GM23338 (cell line): Measurements from ENCODE around the gene IGF2. TPM values are rescaled to one million over a fixed set of nuclear protein-coding genes. Genes with fewer than 3 reads are reported as not detected.

Experiments
- ATAC-seq: fragments of 200-7000 bp; cut with Tn5 transposase; 3 replicates; pipeline ENCODE4 v1.9.1; 2020
- DNase-seq: peaks from one replicate; pipeline ENCODE4 v3.0.0-alpha.2; 2015; ENCODE audit warnings: low spot score
- H2AFZ ChIP-seq: fragments of 200-600 bp; sonication (generic); 2 replicates; pipeline ENCODE4 v1.8.0; 2016; ENCODE audit warnings: antibody characterized with exemption, mild to moderate bottlenecking, moderate library complexity
- H3F3A ChIP-seq: fragments of 200-600 bp; sonication (generic); replicated peaks from 2 replicates; pipeline ENCODE4 v1.8.0; 2017; ENCODE audit warnings: antibody characterized with exemption, mixed run types, low read depth
- H3K27ac ChIP-seq: fragments of 200-600 bp; sonication (generic); 2 replicates; pipeline ENCODE4 v1.6.1; 2016; ENCODE audit warnings: low read depth
- H3K27me3 ChIP-seq: fragments of 200-600 bp; sonication (generic); 2 replicates; pipeline ENCODE4 v1.8.0; 2016; ENCODE audit warnings: mild to moderate bottlenecking, mixed run types, moderate library complexity; ENCODE audit not compliant: insufficient read depth
- H3K36me3 ChIP-seq: fragments of 200-600 bp; sonication (generic); 2 replicates; pipeline ENCODE4 v1.8.0; 2016; ENCODE audit warnings: mild to moderate bottlenecking; ENCODE audit not compliant: insufficient read depth
- H3K4me1 ChIP-seq: fragments of 200-600 bp; sonication (generic); 2 replicates; pipeline ENCODE4 v1.8.0; 2016; ENCODE audit warnings: mild to moderate bottlenecking, moderate library complexity; ENCODE audit not compliant: insufficient read depth
- H3K4me2 ChIP-seq: fragments of 200-600 bp; sonication (generic); 2 replicates; pipeline ENCODE4 v1.7.1; 2017; ENCODE audit warnings: mixed run types
- H3K4me3 ChIP-seq: fragments of 200-600 bp; sonication (generic); 2 replicates; pipeline ENCODE4 v1.6.1; 2016; ENCODE audit warnings: mixed run types
- H3K79me2 ChIP-seq: fragments of 200-600 bp; sonication (generic); replicated peaks from 2 replicates; pipeline ENCODE4 v1.8.0; 2017; ENCODE audit warnings: mild to moderate bottlenecking; ENCODE audit not compliant: insufficient read depth
- H3K9me2 ChIP-seq: fragments of 200-600 bp; sonication (generic); 2 replicates; pipeline ENCODE4 v1.8.0; 2017; ENCODE audit not compliant: insufficient read depth
- H4K20me1 ChIP-seq: fragments of 200-600 bp; sonication (generic); replicated peaks from 2 replicates; pipeline ENCODE4 v1.8.0; 2017; ENCODE audit warnings: mild to moderate bottlenecking; ENCODE audit not compliant: insufficient read depth
- H3K27ac Mint-ChIP-seq: 2 replicates; pipeline ENCODE4 v1.8.0; 2020; ENCODE audit warnings: inconsistent platforms, mild to moderate bottlenecking, moderate library complexity, mixed read lengths
- H3K27me3 Mint-ChIP-seq: 3 replicates; pipeline ENCODE4 v1.8.0; 2022; ENCODE audit warnings: low read depth, mild to moderate bottlenecking, moderate library complexity, mixed read lengths, inconsistent platforms; ENCODE audit not compliant: insufficient read depth, poor library complexity
- H3K36me3 Mint-ChIP-seq: 3 replicates; pipeline ENCODE4 v1.8.0; 2021; ENCODE audit warnings: low read depth, mild to moderate bottlenecking, inconsistent platforms, moderate library complexity, mixed read lengths
- H3K4me1 Mint-ChIP-seq: 3 replicates; pipeline ENCODE4 v1.8.0; 2020; ENCODE audit warnings: mild to moderate bottlenecking, inconsistent platforms, mixed read lengths
- H3K4me3 Mint-ChIP-seq: 3 replicates; pipeline ENCODE4 v1.8.0; 2021; ENCODE audit warnings: moderate library complexity, mild to moderate bottlenecking, inconsistent platforms, mixed read lengths
- H3K9me3 Mint-ChIP-seq: 3 replicates; pipeline ENCODE4 v1.8.0; 2020; ENCODE audit warnings: moderate library complexity, mild to moderate bottlenecking, inconsistent platforms, mixed read lengths
- CREB1 ChIP-seq: fragments of 250-450 bp; sonication (Bioruptor Pico); IDR thresholded peaks from 2 replicates; pipeline ENCODE4 v1.5.0; 2020; ENCODE audit warnings: low read depth, mild to moderate bottlenecking, moderate library complexity
- CTCF ChIP-seq, 2 experiments: fragments of 200-600 bp in 1 of 2; sonication (generic) in 1 of 2; conservative IDR thresholded peaks; 2 replicates each; pipeline versions ENCODE4 v1.5.1 to v1.6.1; 2016 to 2017; ENCODE audit warnings: antibody characterized with exemption in 2 of 2, low read depth in 2 of 2, mild to moderate bottlenecking in 2 of 2, moderate library complexity in 1 of 2
- EZH2 ChIP-seq: fragments of 200-600 bp; sonication (generic); IDR thresholded peaks from one replicate; pipeline ENCODE4 v1.8.0; 2017; ENCODE audit warnings: antibody characterized with exemption, mild to moderate bottlenecking, low read depth; ENCODE audit not compliant: unreplicated experiment
- EZH2phosphoT487 ChIP-seq: fragments of 200-600 bp; sonication (generic); IDR thresholded peaks from one replicate; pipeline ENCODE4 v1.8.1; 2018; ENCODE audit warnings: antibody characterized with exemption; ENCODE audit not compliant: unreplicated experiment
- JUNB ChIP-seq: IDR thresholded peaks from one replicate; pipeline ENCODE4 v1.6.1; 2016; ENCODE audit warnings: antibody characterized with exemption; ENCODE audit not compliant: unreplicated experiment
- NANOG ChIP-seq: IDR thresholded peaks from 2 replicates; pipeline ENCODE4 v1.6.1; 2016; ENCODE audit warnings: antibody characterized with exemption, borderline replicate concordance
- POLR2AphosphoS5 ChIP-seq: IDR thresholded peaks from 2 replicates; pipeline ENCODE4 v1.6.1; 2016; ENCODE audit warnings: antibody characterized with exemption, low read depth
- REST ChIP-seq: IDR thresholded peaks from one replicate; pipeline ENCODE4 v1.6.1; 2018; ENCODE audit warnings: antibody characterized with exemption; ENCODE audit not compliant: unreplicated experiment
- STAT1 ChIP-seq: IDR thresholded peaks from one replicate; pipeline ENCODE4 v1.6.1; 2016; ENCODE audit warnings: antibody characterized with exemption; ENCODE audit not compliant: unreplicated experiment
- ZNF114 ChIP-seq: fragments of 250-450 bp; sonication (Bioruptor Pico); IDR thresholded peaks from 2 replicates; pipeline ENCODE4 v1.5.0; 2020; ENCODE audit warnings: mild to moderate bottlenecking, moderate library complexity
- ZNF331 ChIP-seq: fragments of 250-450 bp; sonication (Bioruptor Pico); IDR thresholded peaks from 2 replicates; pipeline ENCODE4 v1.5.0; 2020; ENCODE audit warnings: low read depth, mild to moderate bottlenecking, moderate library complexity
- polyA plus RNA-seq: library from polyadenylated mRNA; unstranded; fragments of >200 nt; fragmentation: Nextera tagmentation; extraction: Ambion mirVana; gene quantifications from 2 replicates; pipeline ENCODE4 v1.2.1, GENCODE V29; 2016
- total RNA-seq: library from RNA; depleted of rRNA; stranded (reverse); fragments of >200 nt; shearing (Covaris generic); gene quantifications from 2 replicates; pipeline ENCODE4 v1.2.3, GENCODE V29; 2014

The IGF2 gene
- total and polyA plus RNA-seq, 2 experiments from 2014 or later, result 1.4 to 4.0 TPM

- TF ChIP-seq CTCF (conservative IDR thresholded peaks at IDR 0.05; ENCODE audit: low read depth in 2 of 2) (no peak), REST (no peak), POLR2AphosphoS5 (no peak)
Measured at GRCh38 chr11:2149460-2149859, 10.3 kb upstream of the IGF2 start (continued).

GRCh38 chr11:2148595-2148994 lies 9.4 kb upstream of the IGF2 start:
- Histone ChIP-seq H2AFZ (no peak overlapping the region), H3K9me2 (no peaks in the 10 kb centered on the region), H3K36me3 (no peaks in the 10 kb centered on the region), H3K4me2 (no peak overlapping the region), H3K4me1 (no peaks in the 10 kb centered on the region; the same call in 1 of the 2 replicates), H3F3A (no peaks in the 10 kb centered on the region), H3K4me3 (no peak overlapping the region), H3K27ac (no peak overlapping the region), H3K27me3 (peaks cover 54% of the 10 kb centered on the region), H4K20me1 (no peaks in the 10 kb centered on the region), H3K79me2 (no peaks in the 10 kb centered on the region)
- Mint-ChIP-seq H3K4me1 (peaks cover 14% of the 10 kb centered on the region; the same call in 2 of the 3 replicates), H3K9me3 (no peaks in the 10 kb centered on the region), H3K27ac (no peak overlapping the region), H3K27me3 (peaks cover 57% of the 10 kb centered on the region), H3K4me3 (no peak overlapping the region), H3K36me3 (no peaks in the 10 kb centered on the region)
- TF ChIP-seq CREB1 (CRISPR knock-in tag), result no peak
- no peak for TF ChIP-seq ZNF331 (CRISPR knock-in tag)
- TF ChIP-seq JUNB, result no peak
- no peak for TF ChIP-seq EZH2
- TF ChIP-seq CTCF (conservative IDR thresholded peaks at IDR 0.05; ENCODE audit: low read depth in 2 of 2), result no peak
- TF ChIP-seq POLR2AphosphoS5, result no peak
- no peak for TF ChIP-seq ZNF114 (CRISPR knock-in tag)
- no peak for TF ChIP-seq NANOG
- no peak for TF ChIP-seq REST
- no peak for TF ChIP-seq EZH2phosphoT487
- no peak for TF ChIP-seq STAT1
- ATAC-seq, result no peak
- DNase-seq, result no peak
